GM21786 (cell line): ENCODE measurements around the gene C22orf42.
"Not testable (repeated sequence)": the region's sequence is repeated elsewhere in the genome, so short reads cannot be mapped to it uniquely, and the experiment has no call there.

Experiments used
- ATAC-seq: cut with Tn5 transposase; IDR thresholded peaks from one replicate; pipeline ENCODE4 v1.9.1; 2021; ENCODE audit not compliant: unreplicated experiment

The C22orf42 gene

GRCh38 chr22:32158712-32159533 lies at the start of gene C22orf42:
Gene C22orf42, minus strand, starts transcription at chr22:32159303. Its CDS starts 88 bp downstream, at chr22:32159215.
- ATAC-seq = no peak

- ATAC-seq = no peak
Measured at GRCh38 chr22:32208681-32209080, 49.6 kb upstream of the C22orf42 start.

GRCh38 chr22:32207971-32208480 lies 48.9 kb upstream of the C22orf42 start:
- no peak for ATAC-seq

- ATAC-seq = no peak
Measured at GRCh38 chr22:32206774-32207758, 48.0 kb upstream of the C22orf42 start.

GRCh38 chr22:32205974-32206773 lies 47.1 kb upstream of the C22orf42 start:
- ATAC-seq = no peak

- ATAC-seq = no peak
Measured at GRCh38 chr22:32204856-32205722, 46.0 kb upstream of the C22orf42 start, which contains the start of gene RFPL2. Gene RFPL2, minus strand, starts transcription at chr22:32205073. Its CDS starts 2,622 bp downstream, at chr22:32202451.

GRCh38 chr22:32204040-32204855 lies 45.1 kb upstream of the C22orf42 start:
- no peak for ATAC-seq

GRCh38 chr22:32203181-32204039 lies 44.3 kb upstream of the C22orf42 start:
- no peak for ATAC-seq

- ATAC-seq = no peak
Measured at GRCh38 chr22:32202539-32203180, 43.6 kb upstream of the C22orf42 start.

GRCh38 chr22:32202161-32202538 lies 43.0 kb upstream of the C22orf42 start:
- ATAC-seq = no peak

GRCh38 chr22:32200752-32201151 lies 41.6 kb upstream of the C22orf42 start:
- ATAC-seq = no peak

- ATAC-seq = no peak
Measured at GRCh38 chr22:32199961-32200360, 40.9 kb upstream of the C22orf42 start.

GRCh38 chr22:32199341-32199740 lies 40.2 kb upstream of the C22orf42 start:
- no peak for ATAC-seq

- ATAC-seq = not testable (repeated sequence)
Measured at GRCh38 chr22:32197553-32198226, 38.6 kb upstream of the C22orf42 start.

- ATAC-seq = not testable (repeated sequence)
Measured at GRCh38 chr22:32195900-32196299, 36.8 kb upstream of the C22orf42 start.

- ATAC-seq = not testable (repeated sequence)
Measured at GRCh38 chr22:32193346-32193745, 34.2 kb upstream of the C22orf42 start.

- not testable (repeated sequence) for ATAC-seq
Measured at GRCh38 chr22:32191021-32191420, 31.9 kb upstream of the C22orf42 start.
